Measurements from ENCODE around the gene TSPAN9.

Gene TSPAN9

DNA sequence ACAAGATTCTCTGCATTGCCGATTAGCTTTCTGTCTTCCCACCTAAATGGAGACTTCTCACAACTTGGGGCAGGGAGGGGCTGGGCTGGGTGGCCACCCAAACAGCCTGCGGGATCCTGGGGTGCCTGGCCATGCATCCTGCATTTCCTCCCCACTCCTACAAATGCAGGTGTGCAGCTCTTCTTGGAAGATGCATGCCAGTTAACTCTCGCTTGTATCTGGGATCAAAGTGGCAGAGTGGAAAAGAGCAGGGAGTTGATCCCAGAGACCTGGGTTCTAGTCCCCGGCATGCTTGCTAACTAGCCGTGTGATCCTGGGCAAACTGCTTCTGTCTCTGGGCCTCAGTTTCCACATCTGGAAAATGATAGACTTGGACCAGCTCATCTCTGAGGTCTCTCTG is 136.6 kb downstream of the TSPAN9 start:
- no peak for DNase-seq

DNA sequence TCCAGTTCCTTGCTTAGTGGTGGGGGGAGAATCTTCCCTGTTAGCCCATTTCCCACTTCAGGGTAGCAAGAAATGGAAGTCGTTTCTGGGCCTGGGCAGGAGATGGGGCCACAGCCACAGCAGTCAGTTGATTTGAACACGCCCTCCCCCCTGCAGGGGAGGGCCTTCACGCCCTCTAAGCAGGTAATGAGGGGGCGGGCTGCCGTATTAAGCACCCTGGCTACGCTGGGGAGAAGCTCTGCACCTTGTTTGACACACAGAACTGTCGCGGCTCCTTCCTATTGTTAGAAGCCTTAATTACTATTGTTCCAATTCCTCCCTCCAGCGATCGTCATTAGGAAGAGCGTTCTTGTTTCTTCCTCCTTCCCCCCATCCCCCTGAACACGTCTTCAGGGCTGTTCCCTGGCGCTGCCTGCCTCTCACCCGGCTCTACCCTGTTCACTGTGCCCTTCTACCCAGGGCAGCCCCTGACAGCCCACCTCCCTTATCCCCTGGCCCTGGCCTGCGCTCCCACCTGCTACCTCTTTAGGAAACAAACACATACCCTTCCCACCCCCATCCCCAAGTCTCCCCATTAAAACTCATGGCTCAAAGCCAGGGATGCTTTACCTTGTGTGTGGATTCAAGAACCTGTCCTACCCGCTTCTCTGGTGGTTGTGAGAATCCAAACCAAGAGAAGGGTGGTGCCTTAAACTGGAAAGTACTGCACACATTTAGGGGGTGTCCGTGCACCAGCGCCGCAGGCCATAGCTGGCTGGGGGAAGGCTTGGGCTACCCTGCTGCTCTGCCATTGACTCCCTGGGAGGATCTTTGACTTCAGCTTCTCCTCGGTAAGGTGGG is 137.6 kb downstream of the TSPAN9 start:
- no peak for DNase-seq

DNA sequence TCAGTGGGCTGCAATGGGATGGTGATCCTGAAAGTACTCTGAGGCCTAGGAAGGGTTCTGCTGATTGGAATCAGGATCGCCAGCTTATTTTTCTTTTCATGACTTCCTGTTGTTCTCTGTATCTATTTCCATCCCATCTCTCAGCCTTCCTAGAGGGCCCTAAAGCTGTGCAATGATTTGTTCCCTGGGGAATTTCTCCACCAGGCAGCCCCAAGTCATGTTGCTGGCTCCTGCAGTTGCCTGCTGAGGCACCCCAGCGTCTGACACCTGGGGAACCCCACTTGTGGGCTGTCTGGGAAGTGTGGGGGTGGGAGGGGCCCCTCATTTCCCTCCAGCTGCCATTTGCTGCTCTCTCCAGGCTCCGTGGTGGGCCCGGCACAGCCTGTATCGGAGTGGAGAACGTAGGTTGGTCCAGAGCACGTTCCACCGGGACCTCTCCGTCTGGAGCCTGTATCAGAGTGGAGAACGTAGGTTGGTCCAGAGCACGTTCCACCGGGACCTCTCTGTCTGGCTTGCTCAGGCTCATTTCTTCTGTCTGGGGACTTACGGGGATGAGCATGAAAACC is 138.3 kb downstream of the TSPAN9 start:
- no peak for DNase-seq

DNA sequence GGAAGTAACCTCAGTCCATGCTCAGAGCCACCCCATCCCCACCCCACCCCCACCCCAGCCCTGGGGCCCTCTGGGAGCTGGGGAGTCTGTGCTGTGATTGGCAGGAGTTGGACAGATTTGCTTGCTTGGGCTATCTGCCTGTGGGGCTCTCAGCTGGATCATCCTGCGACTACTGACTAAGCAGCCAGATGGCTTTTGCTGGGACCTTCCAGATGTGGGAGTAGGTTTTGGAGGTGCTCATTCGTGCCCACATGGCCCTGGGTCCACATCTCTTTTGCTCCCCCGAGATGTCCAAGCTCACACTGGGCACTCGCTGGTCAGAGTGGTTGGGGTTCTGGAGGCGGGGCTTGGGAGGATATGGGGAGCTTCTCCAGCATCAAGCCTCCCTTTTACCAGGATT is 138.9 kb downstream of the TSPAN9 start:
- no peak for DNase-seq

DNA sequence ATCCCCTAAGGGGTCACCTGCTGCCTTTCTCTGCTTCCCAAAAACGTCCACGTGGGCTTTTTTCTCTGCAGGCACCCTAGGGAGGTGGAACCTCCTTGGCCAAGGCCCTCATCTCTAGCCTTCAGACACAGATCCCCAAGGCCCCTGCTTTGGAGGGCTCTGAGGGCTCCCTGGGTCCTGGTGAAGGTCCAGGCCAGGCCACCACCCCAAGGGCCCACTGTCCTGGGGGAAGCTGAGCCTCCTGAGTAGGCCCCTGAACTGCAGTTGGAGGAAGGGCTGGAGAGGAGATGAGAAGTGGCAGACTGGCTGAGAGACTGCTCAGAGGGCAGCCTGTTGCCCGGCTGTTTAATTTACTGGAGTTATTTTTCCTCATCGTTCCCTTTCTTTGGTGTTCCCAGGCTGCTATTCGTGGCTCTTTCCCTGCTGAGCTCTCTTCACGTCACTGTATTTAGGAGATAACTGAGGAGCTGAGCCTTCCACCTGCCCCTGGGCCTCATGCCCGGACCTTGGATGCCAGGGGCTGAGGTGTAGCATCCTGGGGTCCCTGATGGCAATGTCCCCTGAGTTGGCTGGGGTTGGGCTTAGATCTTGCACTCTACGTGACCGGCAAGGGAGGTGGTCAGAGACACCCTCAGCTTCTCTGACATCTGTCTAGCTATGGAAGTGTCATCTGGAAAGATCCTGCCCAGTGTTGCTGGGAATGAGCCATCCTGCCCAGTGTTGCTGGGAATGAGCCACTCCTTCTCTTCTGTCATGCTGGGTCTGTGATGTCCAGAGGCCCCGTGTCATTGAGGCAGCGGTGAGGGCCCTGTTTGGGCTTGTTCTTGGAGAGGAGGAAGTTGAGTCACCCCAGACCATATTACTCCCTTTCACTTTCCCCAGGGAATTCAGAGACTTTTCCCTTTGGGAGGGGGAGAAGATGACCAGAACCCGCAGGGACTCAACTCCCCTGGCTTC is 139.8 kb downstream of the TSPAN9 start:
- no peak for DNase-seq

DNA sequence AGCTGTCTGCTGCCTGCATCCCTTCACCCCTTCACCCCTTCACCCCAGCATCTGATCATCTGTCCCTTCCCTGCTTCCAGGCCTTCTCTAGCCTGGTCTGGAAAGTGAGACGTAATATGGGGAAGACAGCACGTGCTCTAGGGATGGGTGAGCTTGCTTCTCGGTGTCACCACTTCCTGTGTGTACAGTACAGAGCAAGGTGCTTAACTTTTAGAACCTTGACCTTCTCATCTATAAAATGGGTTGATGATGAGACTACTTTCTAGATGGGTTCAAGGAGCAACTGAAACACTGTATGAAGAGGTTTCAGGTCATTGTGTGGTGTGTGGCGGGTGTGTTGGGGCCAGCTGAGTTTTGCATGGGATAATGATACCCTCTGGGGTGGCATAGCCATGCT is 140.5 kb downstream of the TSPAN9 start:
- DNase-seq, result no peak

DNA sequence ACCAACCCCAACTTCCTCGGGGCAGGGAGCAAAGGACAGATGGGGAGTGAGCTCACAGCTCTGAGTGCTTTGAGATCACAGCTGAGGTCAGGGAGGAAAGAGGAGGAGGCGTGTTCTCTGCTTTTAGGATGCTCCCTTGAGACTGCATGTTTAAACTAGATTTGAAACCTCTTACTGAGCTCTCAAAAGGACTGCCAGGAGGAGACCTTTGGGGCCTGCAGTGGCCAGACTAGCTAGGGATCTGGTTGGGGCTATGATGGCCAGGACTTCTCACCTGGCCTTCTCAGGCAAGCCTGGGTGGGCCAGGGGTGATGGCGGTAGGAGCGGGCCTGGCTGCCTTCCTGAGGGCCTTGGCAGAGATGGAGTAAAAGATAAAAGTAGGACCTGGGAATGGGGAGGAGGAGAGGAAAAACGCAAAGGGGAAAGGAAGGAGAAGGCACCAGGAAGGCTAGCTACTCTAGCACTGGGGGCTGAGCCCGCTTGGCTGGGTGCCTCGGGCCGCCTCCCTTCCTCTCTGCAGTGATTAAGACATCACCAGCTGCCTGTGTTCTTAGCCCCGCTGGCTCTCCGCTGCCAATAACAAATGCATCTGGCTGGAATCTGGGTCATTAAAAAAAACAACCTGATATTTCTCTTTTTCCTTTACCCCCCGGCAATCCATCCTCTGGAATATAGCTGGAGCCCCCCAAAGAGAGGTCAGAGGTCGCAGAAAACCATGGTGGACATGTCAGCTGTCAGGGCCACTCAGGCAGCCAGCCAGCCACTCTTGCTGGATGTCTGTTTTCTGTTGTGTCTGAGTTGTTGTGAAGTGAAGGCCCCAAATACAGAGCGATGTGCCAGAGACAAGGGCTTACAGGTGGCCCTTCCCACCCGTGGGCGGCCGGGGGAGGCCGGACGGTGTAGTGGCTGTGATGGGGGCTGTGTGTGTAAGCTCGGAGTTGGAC is 141.3 kb downstream of the TSPAN9 start:
- DNase-seq, result no peak

DNA sequence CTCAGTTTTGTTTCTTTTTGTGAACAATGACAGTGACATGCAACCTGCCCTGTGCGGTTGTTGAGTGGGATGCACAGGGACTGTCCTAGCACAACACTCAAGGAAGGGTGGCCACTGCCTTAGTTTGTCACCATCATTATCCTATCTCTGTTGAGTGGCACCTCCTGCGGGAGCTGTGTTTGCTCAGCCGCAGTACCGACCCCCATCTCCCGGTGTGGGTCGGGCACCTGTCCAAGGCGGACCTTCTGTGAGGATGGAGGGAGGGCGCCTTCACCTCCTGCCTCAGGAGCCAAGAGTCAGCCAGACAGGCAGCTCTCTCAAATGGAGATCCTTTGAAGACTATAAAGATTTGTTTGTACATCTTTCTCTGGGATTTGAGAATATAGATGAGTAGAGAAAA is 142.1 kb downstream of the TSPAN9 start:
- no peak for DNase-seq

DNA sequence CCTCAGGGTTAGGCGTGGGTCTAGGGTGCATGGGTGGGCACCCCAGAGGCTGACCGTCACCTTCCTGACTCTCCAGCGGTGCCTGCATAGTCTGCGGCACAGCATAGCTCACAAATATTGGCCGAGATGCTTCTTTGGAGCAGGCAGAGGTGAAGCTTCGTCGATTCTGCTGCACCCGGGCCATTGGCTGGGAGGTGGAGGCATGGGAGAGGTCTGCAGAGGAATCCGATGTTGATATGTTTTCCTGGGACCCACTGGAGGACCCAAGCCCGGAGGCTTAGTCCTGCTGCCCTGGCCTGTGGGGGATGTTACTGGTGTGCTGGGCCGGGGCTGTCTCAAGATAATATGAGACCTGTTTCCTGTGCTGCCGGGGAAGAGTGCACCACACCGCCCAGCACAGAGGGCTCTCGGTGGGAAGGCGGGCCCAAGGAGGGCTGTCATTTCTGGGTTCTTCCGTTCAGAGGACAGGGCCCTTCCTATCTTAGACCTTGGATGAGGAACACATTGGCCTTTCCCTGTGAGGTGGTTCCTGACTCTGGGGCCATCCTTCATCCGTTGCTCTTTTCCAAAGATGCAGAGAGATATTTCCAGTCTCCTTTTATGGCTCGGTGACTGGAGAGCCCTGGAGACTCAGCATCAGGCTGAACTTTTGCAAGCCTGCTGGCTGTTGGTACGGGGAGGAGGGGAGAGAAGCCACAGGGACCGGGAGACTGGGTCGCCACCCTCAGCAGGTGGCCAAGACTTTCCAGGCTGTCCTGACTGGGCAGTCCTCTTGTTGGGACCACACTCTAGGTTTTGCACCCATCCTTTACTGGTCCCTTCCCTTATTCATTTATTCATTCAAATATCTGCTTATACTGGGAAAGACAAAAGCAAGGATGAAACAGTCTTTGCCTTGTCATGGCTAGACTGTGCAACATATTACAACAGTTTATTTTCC is 143.5 kb downstream of the TSPAN9 start:
- DNase-seq, result no peak

DNA sequence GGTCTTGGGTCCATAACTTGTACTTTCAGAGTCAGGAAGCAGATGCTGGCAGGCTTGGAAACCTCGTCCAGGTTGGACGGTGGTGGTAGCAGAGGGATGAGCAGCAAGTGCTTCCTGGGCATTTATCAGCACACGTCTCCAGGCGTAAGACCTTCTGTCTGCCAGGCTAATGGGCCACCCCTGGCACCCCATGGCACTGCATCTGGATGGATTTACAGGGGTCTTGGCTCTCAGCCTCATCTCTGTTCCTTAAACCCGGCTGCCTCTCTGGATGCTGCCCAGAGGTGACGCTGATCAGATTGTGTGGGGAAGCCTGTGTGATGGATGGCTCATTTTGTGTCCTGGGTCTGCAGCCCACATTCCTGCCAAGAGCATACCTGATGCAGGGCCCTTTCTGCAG is 145.1 kb downstream of the TSPAN9 start:
- no peak for DNase-seq

DNA sequence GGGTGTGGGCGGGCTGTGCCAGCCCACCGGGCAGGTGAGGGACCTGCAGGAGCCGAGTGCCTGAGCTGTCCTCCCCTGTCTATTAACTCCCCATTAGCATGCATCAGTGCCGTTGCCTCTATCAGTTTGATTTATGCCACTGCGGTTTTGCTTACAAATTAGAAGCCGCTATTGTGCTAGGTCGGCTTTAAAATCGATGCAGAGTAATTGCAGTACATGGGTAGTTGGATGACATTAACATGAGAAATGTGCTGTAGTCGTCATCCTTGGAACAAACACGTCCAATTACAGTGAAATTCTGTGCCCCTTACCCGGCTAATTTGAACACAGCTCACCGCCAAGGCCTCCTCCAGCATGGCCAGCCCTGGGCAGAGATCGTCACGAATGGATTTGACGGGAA is 145.8 kb downstream of the TSPAN9 start:
- no peak for DNase-seq

DNA sequence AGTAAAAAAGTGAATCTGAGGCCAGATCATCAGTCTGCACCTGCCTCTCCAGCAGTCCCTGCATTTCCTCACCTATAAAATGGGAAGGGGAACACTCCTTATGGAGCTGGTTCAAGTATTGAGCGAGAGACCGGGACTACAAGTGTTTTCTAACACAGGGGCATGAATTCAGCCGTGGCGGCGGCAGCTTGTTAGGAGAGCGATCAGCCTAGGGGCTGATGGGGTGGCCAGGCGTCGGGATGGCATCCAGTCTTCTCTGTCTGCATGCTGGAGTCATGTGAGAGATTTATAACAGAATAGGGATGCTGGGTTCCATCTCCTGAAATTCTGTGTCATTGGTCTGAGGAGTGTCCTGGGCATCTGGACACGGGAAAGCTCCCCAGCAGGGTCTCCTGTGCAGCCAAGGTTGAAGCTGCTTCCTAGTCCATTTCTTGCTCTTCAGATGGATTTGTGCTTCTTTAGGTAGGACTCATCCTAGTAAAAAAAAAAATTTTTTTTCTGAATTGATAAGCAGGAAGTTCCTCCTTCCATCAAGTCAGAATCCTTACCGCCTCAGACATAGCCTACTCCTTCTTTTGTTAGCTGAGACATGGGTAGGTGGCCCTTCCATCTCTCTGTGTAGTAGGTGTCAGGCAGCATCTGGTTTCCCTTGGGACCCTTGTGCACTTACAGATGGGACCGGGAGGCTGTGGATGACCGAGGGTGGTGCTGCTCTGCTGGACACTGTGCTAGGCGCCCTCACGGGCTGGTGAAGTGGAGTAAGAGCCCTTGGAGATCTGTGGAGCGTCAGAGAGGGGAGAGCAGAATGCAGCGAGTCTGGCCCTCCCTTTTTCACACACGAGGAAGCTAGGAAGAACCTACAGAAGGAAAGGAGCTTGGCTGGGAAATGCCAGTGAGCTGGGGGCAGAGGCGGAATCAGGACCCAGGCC is 146.7 kb downstream of the TSPAN9 start:
- DNase-seq, result no peak

DNA sequence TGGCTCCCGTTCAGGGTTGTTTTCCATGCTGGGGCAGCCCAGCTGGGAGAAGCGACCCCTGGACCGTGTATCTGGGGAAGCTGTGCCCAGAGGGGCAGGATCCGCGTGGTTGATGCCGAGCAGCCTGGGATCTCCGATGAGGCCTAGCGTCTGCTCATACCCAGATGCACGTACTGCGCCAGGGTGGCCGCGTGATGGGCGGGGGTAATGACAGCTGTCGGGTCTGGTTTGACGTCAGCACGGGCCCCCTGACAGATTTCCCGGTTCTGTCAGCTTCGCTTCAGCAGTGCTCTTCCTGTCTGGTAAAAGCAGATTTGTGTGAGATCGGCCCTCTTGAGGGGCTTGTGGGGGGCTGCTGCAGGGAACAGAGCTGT is 147.3 kb downstream of the TSPAN9 start:
- DNase-seq, result peak; percentile 63 to 72

DNA sequence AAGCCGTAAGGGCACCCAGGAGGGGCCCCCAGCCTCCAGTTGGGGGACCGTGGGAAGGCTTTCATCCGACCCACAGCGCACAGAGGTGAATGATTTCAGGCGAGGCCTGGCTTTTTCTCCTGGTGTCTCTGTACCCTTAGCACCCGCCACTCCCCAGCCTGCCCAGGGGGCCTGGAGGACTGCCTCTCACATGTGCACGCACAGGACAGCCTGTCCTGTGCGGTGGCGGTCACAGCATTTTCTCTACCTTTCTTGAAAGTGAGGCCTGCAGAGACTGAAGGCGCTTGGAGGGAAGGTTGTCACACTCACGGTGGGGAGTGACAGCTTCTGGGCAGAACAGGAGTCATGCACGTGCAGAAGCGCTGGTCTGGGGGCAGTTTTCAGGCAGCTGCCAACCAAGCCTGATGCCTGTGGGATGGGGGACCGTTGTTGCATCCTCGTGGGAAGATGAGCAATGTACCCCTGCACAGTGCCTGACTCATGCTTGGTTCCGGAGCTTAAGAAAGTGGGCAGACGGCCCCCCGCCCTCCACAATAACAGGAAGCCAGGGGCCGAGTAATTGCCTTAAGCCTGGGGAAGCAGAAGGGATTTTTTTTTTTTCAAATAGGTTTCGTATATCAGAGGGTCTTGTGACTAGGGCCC is 148.1 kb downstream of the TSPAN9 start:
- DNase-seq, result no peak

DNA sequence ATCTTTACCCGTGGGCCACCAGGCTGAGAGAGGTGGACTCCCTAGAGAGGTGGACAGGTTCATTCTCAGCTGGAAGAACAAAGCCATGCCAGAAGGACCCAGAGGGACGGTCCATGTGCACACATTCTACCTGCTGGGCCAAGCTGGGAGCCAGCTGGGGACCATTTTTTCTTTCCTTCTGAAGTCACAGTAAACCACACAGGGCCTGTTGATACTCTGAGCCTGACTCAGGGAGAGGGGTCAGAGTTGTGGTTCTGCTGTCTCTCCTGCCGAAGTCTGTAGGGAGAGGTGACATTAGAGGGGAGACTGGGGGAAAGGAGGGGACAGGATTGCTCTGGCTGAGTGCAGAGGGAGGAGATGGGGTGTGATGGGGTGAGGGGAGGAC is 148.6 kb downstream of the TSPAN9 start:
- DNase-seq, result no peak

DNA sequence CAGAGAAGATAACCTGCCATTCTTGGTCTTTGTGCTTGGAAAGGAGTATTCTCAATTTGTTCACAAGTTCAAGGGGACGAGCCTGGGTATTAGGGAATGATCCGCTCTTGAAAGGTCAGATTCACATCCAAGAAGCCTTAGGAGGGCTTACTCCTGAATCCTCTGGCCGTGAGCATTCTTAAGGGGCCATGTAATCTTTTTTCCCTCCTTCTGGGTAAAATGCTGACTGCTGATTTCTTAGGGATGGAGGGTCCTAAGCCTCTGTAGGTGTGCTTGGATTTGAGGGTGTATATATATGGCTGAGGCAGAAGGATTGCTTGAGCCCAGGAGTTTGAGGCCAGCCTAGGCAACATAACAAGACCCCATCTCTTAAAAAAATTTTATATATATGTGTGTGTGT is 149.1 kb downstream of the TSPAN9 start:
- no peak for DNase-seq

DNA sequence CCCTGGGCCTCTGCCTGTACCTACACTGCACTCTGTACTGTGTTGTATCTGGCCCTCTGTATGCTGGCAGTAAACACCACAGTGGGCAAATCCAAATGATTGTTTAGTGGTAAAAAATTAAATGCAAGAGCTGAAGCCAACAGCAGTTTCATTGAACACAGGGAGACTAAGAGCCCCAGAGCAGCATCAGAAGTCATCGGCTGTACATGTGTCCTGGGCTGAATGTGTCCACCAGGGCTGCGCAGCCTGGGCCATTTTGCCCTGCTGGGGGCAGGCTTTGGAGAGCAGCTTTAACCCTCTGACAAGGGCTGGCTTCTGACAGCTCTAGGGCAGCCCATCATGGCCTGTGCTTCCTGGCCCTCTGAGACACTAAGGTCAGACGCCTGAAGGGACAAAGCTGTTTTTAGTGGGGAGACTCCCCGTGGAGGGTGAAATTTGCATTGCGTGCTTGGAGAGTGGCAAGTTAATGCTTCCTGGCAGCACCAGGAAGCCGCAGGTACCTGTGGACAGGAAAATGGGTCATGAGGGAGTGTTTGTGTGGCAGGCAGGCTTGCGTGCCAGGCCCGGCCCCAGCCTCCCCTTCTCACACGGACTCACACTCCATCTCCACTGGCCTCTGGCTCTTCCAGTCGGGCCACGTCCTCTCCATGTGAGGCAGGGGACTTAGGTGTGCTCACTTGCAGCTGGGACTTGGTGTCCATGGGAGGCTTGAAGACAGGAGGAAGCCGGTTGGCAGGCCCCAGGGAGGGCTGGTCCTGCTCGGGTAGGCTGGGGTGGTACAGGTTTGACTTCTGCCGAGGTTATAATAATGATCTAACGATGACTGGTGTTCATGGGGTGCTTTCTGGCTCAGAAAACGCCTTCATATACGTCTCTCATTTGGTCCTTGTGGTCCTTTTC is 150.1 kb downstream of the TSPAN9 start:
- no peak for DNase-seq

DNA sequence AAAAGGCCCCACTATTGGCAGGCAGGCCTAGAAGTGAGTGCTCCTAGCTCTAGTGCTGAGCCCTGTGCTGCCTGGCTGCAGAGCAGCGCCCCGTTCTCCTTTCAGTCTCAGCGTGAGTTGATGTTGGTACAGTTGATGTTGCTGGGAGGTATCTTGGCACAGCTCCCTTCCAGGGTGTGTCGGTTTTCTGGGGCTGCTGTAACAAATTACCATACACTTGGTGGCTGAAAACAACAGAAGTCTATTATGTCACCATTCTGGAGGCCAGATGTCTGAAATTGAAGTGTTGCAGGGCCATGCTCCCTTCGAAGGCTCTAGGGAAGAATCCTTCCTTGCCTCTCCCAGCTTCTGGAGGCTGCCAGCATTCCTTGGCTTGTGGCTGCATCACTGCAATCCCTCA is 151.4 kb downstream of the TSPAN9 start:
- DNase-seq, result no peak

DNA sequence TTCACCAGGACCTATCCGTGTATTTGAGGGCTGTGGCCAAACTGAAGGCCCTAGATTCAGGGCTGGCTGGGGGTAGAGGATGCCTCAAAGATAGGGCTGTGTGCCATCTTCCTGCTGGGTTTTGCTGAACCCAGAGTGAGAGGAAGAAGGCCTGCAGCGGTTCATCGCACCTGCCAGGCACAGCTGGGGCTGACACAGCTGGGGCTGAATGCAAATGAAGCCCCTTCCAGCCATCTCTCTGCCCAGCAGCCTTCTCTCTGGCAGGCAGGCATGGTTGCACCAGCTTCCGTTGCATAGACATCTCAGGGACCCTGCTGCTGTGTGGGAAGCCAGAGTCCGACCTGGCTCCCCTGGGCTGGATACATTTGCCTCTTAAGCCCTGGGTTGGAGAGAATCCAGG is 152.4 kb downstream of the TSPAN9 start:
- no peak for DNase-seq

Measured in SHP77 (cell line).